GM19043 (cell line): ENCODE measurements around the gene CIDEB.
A peak's percentile ranks its signal among the peaks of the same experiment; 100 is the strongest.
"Not testable (repeated sequence)": the region's sequence is repeated elsewhere in the genome, so short reads cannot be mapped to it uniquely, and the experiment has no call there.

Experiments
- ATAC-seq: cut with Tn5 transposase; IDR thresholded peaks from one replicate; pipeline ENCODE4 v1.9.1; 2021; ENCODE audit warnings: low read depth; ENCODE audit not compliant: unreplicated experiment

The CIDEB gene

DNA sequence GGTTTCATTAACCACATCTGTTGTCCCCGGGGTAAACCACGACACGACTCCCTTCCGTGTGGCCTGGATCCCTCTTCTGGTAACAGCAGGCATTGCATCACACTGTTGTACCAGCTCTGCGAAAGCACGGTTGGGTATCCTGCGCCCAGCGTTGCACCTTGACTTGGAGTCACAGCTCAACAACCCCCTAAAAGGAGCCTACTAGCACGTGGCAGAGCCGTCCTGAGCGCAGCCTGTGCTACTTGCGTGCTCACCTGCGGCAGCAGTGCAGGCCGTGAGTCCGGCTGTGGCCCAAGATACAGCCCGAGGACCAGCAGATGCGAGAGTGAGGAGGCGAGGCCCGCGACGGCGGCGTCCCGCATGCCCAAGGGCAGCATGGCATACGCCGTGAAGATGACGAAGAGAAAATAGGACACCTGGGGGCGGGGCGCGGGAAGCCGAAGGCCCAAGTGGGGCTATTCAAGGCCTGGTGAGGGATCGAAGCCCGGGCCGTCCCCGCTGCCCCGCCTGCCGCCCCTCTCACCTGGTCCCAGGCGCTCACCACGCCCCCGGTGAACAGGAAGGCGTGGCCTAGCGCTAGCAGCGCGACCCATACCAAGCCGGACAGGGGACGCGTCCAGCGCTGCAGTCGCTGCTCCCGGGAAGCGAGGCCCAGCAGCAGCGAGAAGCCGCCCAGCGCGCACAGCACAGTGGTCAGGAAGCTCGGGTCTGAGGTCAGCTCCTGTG, 24.7 kb upstream of the CIDEB start:
- ATAC-seq, result peak; percentile 67

GRCh38 chr14:24331731-24332267, 24.0 kb upstream of the CIDEB start:
- ATAC-seq, result no peak

GRCh38 chr14:24330973-24331674, 23.3 kb upstream of the CIDEB start:
- no peak for ATAC-seq

- ATAC-seq, result no peak
These were observed 22.0 kb upstream of the CIDEB start for GRCh38 chr14:24329736-24330135.

GRCh38 chr14:24329073-24329663, 21.4 kb upstream of the CIDEB start:
- ATAC-seq, result no peak

DNA sequence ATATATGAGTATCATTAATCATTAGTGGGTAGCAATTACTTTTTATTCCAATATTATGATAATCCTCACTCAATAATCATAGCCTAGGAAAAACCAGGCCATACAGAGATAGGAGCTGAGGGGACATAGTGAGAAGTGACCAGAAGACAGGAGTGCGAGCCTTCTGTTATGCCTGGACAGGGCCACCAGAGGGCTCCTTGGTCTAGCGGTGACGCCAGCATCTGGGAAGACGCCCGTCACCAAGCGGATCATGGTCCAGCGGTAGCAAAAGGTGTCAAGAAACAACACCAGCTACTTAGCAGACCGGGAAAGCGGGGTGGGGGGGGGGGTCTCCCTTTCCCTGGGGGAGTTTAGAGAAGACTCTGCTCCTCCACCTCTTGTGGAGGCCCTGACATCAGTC, 20.1 kb upstream of the CIDEB start:
- ATAC-seq, result not testable (repeated sequence)

DNA sequence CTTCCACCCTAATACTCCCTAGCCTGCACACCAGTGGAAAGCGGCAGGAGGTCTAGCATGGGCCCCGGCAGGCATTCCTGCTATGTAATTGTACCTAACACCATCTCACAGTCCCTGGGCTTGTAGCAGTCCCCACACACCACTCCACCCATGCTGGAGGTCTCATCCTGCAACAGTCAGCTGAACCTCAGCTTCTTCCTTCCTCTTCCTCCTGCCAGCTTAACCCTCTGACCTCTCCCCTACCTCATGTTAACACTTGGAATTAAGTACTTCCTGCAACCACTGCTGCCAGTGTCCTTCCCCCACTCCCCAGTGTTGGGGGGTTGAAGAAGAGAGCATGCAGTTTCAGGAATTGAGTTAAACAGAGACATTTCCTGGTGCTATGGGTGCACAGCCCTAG, 19.5 kb upstream of the CIDEB start:
- ATAC-seq, result no peak

- ATAC-seq, result no peak
These were observed 18.2 kb upstream of the CIDEB start for GRCh38 chr14:24325963-24326362.

DNA sequence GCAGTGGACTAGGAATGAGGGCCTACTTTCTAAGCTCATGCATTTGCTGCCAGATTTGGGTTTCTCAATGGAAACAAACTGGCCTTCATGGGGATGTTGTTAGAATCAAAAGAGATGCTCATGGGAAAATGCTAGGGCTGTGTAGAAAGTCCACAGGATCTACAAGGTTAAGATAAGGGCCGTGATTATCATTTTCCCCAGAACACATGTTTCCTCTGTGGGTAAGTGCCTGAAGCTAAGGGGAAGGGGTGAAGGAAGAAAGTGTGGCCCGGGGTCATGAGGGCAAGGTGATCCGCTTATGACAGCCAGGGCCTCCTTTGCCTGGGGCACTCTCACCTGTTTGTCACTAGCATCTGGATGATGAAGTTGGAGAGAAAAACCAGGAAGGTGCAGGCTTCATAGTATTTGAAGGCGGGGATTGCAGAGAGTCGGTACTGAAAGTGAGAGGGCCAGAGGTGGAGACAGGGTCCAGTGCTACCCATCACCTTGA, 17.3 kb upstream of the CIDEB start:
- no peak for ATAC-seq

GRCh38 chr14:24324024-24324423, 16.2 kb upstream of the CIDEB start:
- ATAC-seq, result no peak

- no peak for ATAC-seq
These were observed 15.6 kb upstream of the CIDEB start for GRCh38 chr14:24323341-24323740.

DNA sequence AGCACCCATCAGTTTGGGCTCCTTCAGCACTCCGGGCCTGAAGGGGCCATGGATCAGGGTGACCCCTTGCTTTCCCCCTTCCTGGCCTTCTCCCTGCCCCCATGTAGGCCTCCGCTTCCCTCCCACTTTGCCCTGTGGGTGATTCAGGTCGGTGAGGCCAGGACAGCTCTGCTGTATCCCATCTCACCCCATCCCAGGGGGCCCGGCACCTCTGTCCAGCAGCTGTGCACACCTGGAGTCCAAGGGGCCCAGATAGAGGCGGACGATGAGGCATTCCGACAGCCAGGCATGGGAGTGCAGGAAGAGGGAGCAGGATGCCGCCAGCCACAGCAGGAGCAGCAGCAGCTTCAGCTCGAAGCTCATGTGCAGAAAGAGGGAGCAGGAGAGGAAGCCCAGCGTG, 14.9 kb upstream of the CIDEB start:
- ATAC-seq, result no peak

DNA sequence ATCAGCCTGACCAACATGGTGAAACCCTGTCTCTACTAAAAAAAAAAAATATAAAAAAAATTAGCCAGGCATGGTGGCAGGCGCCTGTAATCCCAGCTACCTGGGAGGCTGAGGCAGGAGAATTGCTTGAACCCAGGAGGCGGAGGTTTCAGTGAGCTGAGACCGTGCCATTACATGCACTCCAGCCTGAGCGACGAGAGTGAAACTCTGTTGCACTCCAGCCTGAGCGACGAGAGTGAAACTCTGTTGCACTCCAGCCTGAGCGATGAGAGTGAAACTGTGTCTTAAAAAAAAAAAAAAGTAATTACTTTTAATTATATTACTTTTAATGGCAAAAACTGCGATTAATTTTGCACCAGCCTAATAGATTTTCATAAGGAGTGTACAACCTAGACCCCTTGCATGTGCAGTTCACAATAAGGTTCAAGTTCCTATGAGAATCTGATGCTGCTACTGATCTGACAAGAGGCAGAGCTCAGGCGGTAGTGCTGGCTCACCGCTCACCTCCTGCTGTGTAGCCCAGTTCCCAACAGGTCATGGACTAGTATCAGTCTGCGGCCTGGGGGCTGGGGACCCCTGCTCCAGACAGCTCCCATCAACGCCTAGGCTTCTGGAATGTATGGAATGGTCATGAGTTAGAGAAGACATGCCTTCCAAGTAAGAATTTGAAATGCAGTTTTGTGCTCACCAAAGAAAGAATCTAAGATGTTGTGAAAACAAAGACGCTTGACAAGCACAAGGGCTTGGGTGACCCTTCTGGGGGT, 13.6 kb upstream of the CIDEB start:
- ATAC-seq, result no peak

DNA sequence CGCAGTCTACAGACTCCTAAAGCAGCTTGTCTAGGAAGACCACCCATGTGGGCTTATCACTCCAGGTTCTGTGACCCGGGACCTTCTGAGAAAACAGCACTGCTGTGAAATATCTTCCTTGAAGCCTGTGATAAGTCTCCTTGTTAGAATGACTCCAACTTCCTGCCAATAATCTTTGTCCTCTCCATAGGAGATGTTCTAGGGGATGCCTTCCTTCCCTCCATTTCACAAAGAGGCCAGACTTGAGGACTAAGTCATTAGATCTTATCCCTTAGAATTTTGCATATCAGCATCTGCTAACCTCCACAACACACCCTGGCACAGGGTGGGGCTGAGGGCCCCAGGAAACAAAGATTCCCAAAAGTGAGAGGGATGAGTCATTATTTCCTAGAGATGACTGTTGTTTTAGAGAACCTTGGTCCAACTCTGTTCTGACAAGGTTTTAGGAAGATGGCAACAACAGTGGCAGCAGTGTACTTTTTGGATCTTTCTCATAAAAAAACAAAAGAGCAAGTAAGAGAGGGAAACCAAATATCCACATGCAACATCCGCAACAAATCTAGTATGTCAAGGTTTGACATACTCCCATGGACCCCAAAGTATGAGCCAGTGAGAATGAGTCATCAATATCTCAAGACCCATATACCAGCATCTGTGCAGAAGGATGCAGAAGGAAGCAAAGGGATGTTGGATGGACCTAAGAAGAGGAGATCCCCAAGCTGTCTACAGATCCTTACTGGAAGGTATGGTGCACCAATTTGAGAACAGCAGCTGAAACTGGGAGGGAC, 9.6 kb upstream of the CIDEB start:
- ATAC-seq, result no peak

GRCh38 chr14:24316597-24316950, 8.8 kb upstream of the CIDEB start:
- ATAC-seq, result no peak

DNA sequence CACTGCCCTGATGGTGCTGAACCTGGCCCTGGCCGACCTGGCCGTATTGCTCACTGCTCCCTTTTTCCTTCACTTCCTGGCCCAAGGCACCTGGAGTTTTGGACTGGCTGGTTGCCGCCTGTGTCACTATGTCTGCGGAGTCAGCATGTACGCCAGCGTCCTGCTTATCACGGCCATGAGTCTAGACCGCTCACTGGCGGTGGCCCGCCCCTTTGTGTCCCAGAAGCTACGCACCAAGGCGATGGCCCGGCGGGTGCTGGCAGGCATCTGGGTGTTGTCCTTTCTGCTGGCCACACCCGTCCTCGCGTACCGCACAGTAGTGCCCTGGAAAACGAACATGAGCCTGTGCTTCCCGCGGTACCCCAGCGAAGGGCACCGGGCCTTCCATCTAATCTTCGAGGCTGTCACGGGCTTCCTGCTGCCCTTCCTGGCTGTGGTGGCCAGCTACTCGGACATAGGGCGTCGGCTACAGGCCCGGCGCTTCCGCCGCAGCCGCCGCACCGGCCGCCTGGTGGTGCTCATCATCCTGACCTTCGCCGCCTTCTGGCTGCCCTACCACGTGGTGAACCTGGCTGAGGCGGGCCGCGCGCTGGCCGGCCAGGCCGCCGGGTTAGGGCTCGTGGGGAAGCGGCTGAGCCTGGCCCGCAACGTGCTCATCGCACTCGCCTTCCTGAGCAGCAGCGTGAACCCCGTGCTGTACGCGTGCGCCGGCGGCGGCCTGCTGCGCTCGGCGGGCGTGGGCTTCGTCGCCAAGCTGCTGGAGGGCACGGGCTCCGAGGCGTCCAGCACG, 8.2 kb upstream of the CIDEB start:
- ATAC-seq, result no peak

- no peak for ATAC-seq
These were observed 7.5 kb upstream of the CIDEB start for GRCh38 chr14:24315243-24315806.

DNA sequence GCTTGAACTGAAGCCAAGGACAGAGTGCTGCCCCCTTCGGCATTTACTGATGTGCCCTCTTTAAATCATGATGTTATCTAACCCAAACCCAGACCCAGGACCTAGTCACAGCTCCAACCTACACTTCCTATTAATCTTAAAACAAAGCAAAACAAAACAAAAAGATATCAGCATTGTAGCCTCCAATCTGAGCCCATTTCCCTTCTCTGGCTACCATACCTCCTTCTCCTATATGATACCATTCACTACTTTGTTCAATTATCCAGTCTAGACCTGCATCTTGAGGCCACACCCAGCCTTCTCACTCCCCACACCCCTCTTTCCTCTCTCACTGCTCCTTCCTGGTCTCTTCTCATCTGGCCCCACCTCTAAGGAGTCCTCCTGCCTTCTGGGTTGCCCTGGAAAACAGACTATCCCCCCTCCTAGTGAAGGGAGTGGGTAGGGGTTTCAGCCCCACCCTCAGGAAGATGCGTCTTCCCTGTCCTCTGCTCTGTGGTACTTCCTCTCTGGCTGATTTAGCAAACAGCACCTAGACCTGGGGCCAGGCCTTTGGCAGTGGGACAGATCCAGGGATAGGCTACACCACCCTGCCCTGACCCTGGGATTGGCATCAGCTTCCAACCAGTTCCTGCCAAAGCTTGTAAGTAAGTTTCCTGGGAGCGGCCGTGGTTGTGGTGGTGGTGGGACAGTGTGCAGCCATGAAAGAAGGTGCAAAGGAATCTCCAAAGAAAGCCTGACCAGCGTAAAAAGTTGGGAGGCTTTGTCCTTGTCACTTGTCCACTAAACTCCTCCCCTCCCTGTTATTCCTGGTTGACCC, 6.8 kb upstream of the CIDEB start:
- no peak for ATAC-seq
